NCI-H774 (cell line): Measurements from ENCODE around the gene NOTCH3.

Experiments
- DNase-seq: peaks from one replicate; lab custom pipeline; 2025; lab: John Stamatoyannopoulos, UW

NOTCH3 gene

GRCh38 chr19:15122331-15123030 is 78.3 kb downstream of the NOTCH3 start:
- no peak for DNase-seq

GRCh38 chr19:15120135-15121026 is 80.4 kb downstream of the NOTCH3 start:
- no peak for DNase-seq

- DNase-seq: no peak
Observed at GRCh38 chr19:15118789-15119494, 81.9 kb downstream of the NOTCH3 start.

GRCh38 chr19:15118248-15118647 is 82.5 kb downstream of the NOTCH3 start:
- DNase-seq: no peak

GRCh38 chr19:15116856-15117255 is 83.9 kb downstream of the NOTCH3 start:
- no peak for DNase-seq

GRCh38 chr19:15115762-15116615 is 84.8 kb downstream of the NOTCH3 start:
- no peak for DNase-seq

GRCh38 chr19:15115080-15115479 is 85.7 kb downstream of the NOTCH3 start:
- DNase-seq: no peak

GRCh38 chr19:15114153-15114540 is 86.6 kb downstream of the NOTCH3 start:
- no peak for DNase-seq

- no peak for DNase-seq
Observed at GRCh38 chr19:15113245-15114152, 87.3 kb downstream of the NOTCH3 start.

- DNase-seq: no peak
Observed at GRCh38 chr19:15112385-15112784, 88.4 kb downstream of the NOTCH3 start.

GRCh38 chr19:15111758-15112157 is 89.0 kb downstream of the NOTCH3 start:
- DNase-seq: no peak

- DNase-seq: no peak
Observed at GRCh38 chr19:15110418-15110815, 90.4 kb downstream of the NOTCH3 start.

GRCh38 chr19:15109768-15110417 is 90.9 kb downstream of the NOTCH3 start:
- no peak for DNase-seq
